IPS-18c (cell line): Measurements from ENCODE around the gene LCN12.

Experiments
- H3K4me3 ChIP-seq: 2 replicates; pipeline ENCODE4 v1.7.0; 2013; ENCODE audit warnings: low read depth, mild to moderate bottlenecking, low read length, moderate library complexity; ENCODE audit not compliant: insufficient read depth
- H3K9me3 ChIP-seq: one replicate; pipeline ENCODE4 v1.6.1; 2013; ENCODE audit warnings: mild to moderate bottlenecking, low read length, moderate library complexity; ENCODE audit not compliant: control insufficient read depth, insufficient read depth

The LCN12 gene

GRCh38 chr9:136961279-136962065 is 9.4 kb downstream of the LCN12 start:
- Histone ChIP-seq H3K9me3 (no peaks in the 10 kb centered on the region), H3K4me3 (no peak overlapping the region)

GRCh38 chr9:136962163-136962562 is 10.1 kb downstream of the LCN12 start:
- no peaks in the 10 kb centered on the region for H3K9me3 ChIP-seq
- no peak overlapping the region for H3K4me3 ChIP-seq

- Histone ChIP-seq H3K4me3 (no peak overlapping the region), H3K9me3 (no peaks in the 10 kb centered on the region)
Measured at GRCh38 chr9:136962701-136963248, 10.7 kb downstream of the LCN12 start.

DNA sequence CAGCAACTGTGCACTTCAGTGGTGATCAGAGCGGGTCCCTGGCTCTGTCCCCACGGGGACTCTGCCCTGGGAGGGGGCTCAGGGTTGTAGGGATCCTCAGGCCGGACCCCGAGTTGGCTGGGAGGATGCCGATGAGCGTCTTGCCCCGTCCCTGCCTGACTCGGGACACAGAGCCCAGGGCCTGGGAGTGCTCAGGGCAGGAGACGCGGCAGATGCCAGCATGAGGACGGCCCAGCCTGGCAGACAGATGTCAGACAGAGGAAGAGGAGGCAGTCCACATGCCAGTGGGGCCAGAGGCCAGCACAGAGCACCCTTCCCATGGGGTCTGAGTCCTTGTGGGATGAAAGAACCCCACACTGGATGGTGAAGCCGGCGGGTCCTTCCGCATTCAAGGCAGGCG is 11.3 kb downstream of the LCN12 start:
- Histone ChIP-seq H3K9me3 (no peaks in the 10 kb centered on the region), H3K4me3 (no peak overlapping the region)

DNA sequence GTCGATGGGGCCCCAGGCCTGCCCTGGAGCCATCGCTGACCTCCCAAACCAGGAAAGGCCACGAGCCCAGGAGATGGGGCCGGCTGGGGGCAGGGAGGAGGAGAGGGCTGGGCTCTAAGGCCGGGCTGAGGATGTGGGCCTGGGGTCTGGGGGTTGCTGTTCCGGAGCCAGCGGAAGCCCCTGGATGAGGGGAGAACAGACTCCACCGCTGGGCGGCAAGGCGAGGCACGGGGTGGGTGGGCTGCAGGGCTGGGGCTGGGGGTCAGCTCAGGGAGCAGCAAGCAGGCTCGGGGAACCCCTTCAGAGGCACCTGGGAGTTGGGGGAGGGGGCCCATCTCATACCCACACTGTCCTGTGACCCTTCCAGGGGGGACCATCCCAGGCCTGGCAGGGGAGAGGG is 11.7 kb downstream of the LCN12 start:
- Histone ChIP-seq H3K4me3 (no peak overlapping the region), H3K9me3 (no peaks in the 10 kb centered on the region)

DNA sequence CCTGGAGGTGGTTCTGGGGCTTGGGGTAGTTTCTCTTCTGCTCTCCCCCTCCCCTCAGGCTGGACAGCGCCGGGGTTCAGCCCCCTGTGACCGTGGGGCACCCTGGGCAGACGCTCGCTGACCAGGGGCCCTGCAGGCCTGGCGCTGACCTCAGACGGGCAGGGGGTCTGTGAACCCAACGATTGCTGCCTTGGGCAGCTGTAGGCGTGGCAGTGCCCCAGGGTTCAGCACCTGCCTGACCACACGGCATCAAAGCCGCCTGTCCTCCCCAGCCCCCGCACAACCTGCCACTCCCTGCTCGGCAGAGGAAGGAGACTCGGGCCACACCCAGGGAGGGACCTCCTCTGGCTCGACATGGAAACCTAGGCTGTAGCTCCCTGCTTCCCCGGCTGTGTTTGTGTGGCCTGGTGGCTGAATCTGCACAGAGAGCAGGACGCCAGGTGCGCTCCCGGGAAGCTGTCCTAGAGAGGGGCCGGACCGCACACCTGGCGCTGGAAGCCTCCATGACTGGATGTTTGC is 12.2 kb downstream of the LCN12 start:
- no peaks in the 10 kb centered on the region for H3K9me3 ChIP-seq

GRCh38 chr9:136964833-136965422 is 12.9 kb downstream of the LCN12 start:
- H3K4me3 ChIP-seq: no peak overlapping the region
- no peaks in the 10 kb centered on the region for H3K9me3 ChIP-seq

More for the DNA sequence above, 12.2 kb downstream of the LCN12 start:
- H3K4me3 ChIP-seq: no peak overlapping the region

DNA sequence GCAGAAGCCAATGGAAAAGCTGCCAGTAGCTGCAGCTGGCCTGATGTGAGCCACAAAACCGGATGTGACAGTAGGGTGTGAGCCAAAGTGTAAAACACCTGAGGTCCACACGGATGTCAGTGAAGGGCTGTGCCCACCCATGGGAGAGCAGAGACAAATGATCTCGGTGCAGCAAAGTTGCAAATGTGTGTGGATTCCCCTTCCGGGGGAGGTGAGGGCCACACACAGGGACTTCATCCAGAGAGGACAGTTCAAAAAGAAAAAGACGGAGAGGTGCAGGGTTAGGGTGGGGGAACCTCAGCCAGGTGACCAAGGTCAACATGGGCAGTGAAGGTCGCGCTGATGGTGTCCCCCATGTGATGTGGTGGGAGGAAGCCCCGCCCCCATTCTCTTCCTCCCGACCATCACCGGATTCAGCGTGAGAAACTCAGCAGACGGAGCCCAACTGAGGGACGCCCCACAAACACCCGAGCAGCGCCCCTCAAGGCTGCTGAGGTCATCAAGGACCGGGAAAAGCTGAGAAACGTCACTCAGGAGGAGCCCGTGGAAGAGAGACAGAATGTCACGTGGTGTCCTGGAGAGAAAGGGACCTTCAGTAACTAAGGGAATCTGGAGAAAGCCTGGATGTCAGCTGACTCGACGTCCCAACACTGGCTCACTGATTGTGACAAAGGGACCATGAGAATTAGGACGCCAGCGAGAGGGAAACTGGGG is 13.9 kb downstream of the LCN12 start:
- no peak overlapping the region for H3K4me3 ChIP-seq

DNA sequence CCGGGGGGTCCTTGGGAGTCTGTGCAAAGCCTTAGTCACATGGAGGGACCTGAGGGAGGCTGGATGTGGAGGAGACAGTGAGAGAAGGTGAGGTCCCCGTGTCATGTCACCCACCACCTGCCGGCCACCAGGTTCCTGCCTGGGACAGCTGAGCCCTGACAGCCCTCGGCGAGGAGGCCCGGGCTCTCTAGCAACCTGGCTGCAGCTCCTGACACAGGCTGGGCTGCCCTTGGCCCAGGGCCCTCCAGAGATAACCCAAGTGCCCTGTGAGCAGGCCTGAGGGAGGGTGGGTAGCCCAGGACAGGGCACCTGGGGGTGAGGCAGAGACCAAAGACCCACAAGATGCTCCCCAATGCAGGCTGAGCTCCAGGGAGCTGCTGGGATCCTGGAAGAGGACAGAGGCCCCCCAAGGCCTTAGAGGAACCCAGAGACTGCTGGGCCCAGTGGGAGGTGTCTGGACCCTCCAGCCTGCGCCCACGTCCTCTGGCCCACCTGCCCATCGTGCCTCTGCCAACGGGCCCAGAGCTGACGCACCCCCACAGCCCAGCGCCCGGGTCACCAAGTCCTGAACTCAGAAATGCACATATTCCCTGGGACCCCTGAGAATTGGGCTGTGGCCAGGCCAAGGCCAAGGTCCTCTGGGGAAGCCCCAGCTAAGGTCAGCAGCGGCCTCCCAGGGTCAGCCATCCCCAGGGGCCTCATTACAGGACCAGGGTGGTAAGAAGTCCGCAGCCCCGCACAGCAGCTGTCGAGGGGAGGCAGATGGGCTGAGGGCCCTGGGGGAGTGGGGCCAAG is 16.5 kb downstream of the LCN12 start:
- Histone ChIP-seq H3K9me3 (no peaks in the 10 kb centered on the region), H3K4me3 (no peak overlapping the region)

More for the DNA sequence above, 13.9 kb downstream of the LCN12 start:
- H3K9me3 ChIP-seq: no peaks in the 10 kb centered on the region

DNA sequence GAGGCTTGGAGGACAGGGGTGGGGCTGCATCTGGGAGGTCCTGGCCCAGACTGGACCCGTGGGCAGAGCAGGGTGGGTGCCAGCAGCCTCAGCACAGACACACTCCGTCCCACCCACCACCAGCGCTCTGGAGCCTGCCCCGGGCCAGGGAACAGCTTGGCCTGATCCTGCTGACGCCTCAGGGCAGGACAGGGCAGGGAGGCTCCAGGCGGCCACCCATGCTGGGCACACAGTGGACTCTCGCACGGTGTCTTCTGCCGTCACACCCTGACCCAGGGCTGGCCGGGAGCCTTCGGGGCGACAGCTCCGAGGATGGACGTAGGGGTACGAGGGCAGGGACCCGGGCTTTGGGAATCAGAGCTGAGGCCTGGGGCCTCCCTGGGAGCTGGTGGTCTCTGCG is 17.1 kb downstream of the LCN12 start:
- H3K4me3 ChIP-seq: no peak overlapping the region
- peaks cover under 1% of the 10 kb centered on the region for H3K9me3 ChIP-seq

DNA sequence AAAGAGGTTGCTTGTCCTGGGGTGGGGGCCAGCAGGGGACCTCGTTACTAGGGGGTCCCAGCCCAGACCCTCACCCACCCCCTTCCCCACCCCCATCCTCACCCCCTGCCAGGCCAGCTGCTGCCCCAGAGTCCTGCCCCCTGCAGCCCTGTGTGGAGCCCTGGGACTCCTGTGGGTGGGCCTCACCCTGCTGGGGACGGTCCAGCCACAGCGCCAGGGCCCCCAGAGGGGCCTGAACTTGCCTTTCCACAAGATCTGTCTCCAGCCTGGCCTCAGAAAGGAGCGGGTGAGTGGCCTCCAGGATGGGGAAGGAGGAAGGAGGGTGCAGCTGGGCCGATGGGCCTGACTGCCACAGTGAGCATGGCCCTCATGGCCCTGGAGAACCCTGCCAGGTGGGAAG is 17.7 kb downstream of the LCN12 start:
- H3K9me3 ChIP-seq: peaks cover 2% of the 10 kb centered on the region
- no peak overlapping the region for H3K4me3 ChIP-seq

DNA sequence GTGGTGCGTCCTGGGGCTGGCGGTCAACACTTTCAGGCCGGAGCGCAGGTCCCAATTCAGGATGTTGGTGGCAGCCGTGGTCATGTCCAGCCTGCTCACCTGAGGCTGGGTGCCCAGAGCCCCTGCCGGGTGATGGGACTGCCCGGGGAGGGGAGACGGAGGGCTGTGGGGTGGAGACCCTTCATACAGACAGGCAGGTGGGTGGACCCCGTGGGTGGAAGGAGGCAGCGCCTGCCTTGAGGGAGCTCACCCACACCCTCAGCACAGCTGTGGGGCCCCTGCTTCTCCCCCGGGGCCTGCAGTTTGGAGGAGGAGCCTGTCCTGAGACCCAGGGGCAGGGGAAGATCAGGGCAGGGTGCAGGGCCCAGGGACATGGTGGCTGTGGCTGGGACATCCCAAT is 18.3 kb downstream of the LCN12 start:
- H3K4me3 ChIP-seq: no peak overlapping the region
- peaks cover 2% of the 10 kb centered on the region for H3K9me3 ChIP-seq

DNA sequence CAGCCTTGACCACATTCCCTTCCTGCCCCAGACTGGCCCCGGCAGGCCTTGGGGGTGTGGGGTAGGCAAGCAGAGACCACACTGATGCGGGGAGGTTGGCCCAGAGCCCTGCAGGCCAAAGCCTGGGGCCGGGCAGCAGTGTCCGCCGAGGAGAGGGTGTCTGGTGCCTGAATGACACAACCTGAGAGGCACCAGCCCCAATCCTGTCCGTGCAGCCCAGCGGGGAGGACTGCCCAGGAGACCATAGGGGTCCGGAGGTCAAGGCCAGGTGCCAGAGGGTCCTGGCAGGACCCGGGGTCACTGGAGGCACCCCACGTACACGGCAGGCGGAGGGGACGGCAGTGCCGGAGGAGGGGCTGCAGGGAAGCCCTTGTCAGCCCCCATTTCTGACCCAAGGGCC is 19.7 kb downstream of the LCN12 start:
- H3K9me3 ChIP-seq: peaks cover 2% of the 10 kb centered on the region
- no peak overlapping the region for H3K4me3 ChIP-seq

GRCh38 chr9:136972335-136972734 is 20.3 kb downstream of the LCN12 start:
- H3K4me3 ChIP-seq: no peak overlapping the region
- H3K9me3 ChIP-seq: peaks cover 2% of the 10 kb centered on the region

- no peak overlapping the region for H3K4me3 ChIP-seq
- peaks cover 2% of the 10 kb centered on the region for H3K9me3 ChIP-seq
Measured at GRCh38 chr9:136972743-136973142, 20.7 kb downstream of the LCN12 start.

- Histone ChIP-seq H3K4me3 (no peak overlapping the region), H3K9me3 (peaks cover 2% of the 10 kb centered on the region)
Measured at GRCh38 chr9:136973618-136974617, 21.8 kb downstream of the LCN12 start.
